Ovary (tissue), 9 donors: Measurements from ENCODE around the gene LARP4B. TPM values are rescaled to one million over a fixed set of nuclear protein-coding genes. Genes with fewer than 3 reads are reported as not detected.

Experiments used
- DNase-seq, 5 donors: peaks; one replicate each; pipeline ENCODE4 v3.0.0-alpha.2; 2019 to 2020
- H3K27ac ChIP-seq, 2 donors: fragments of 200-600 bp; one replicate each; pipeline versions ENCODE4 v1.5.1 to v1.8.0; 2019 to 2022
- H3K27me3 ChIP-seq: fragments of 200-600 bp; one replicate; pipeline ENCODE4 v1.8.0; 2022
- H3K36me3 ChIP-seq: fragments of 200-600 bp; sonication (generic); one replicate; pipeline ENCODE4 v1.5.1; 2019
- H3K4me1 ChIP-seq: one replicate; pipeline ENCODE4 v1.8.1; 2013; ENCODE audit warnings: mild to moderate bottlenecking, moderate library complexity; ENCODE audit not compliant: insufficient read depth
- H3K4me3 ChIP-seq: fragments of 200-600 bp; sonication (generic); one replicate; pipeline ENCODE4 v1.5.1; 2017
- H3K9me3 ChIP-seq, 2 donors: fragments of 200-600 bp in 1 of 2; sonication (generic) in 1 of 2; one replicate each; pipeline versions ENCODE4 v1.5.1 to v1.8.1; 2013 to 2019; ENCODE audit warnings: mild to moderate bottlenecking in 1 of 2, moderate library complexity in 1 of 2
- EP300 ChIP-seq: sonication (generic); formaldehyde crosslinking; IDR thresholded peaks from one replicate; pipeline ENCODE4 v1.6.1; 2017; ENCODE audit warnings: antibody characterized with exemption
- POLR2A ChIP-seq: fragments of 450-650 bp; IDR thresholded peaks from one replicate; pipeline ENCODE4 v1.6.1; 2017; ENCODE audit warnings: antibody characterized with exemption, mild to moderate bottlenecking, moderate library complexity
- whole genome bisulfite sequencing, 3 donors: extraction: QIAGEN DNeasy Blood & Tissue Kit in 1 of 3; methylation state at CpG; one replicate each; pipeline versions ENCODE4 v1.1.5 to v1.1.7; 2013 to 2017; 5-methylcytosine and 5-hydroxymethylcytosine counted together
- intact Hi-C, 4 donors: fragments of 100-400 bp; cut with DNase I; formaldehyde crosslinking; loops; one replicate each; pipeline versions ENCODE4 v1.11.0 to v1.15.1; 2022 to 2023
- polyA plus RNA-seq, 2 donors: library from polyadenylated mRNA; stranded (reverse); fragments of 200-250 nt in 1 of 2; fragments of 350-450 nt in 1 of 2; fragmentation: Illumina TruSeq in 1 of 2; extraction: RNeasy Lipid Tissue Mini Kit (QIAGEN cat#74804) in 1 of 2; gene quantifications; one replicate each; pipeline ENCODE4 v1.2.3, GENCODE V29; 2013 to 2014
- total RNA-seq, 7 donors: library from RNA; depleted of rRNA in 2 of 7; stranded (reverse); fragments of >200 nt in 2 of 7; fragmentation: NEBNext Ultra II Directional in 3 of 7; extraction: Animal tissue kit (Norgen Biotek cat#: 25700) in 3 of 7; gene quantifications; one replicate each; pipeline versions ENCODE4 v1.1.0 to v1.2.4, GENCODE V29; 2016 to 2023
- TF ChIP-seq, protein P1 (sequence below), 3 donors: fragments of 450-650 bp in 2 of 3; fragments of 200-600 bp in 1 of 3; IDR thresholded peaks; one replicate each; pipeline versions ENCODE4 v1.5.1 to v1.8.0; 2016 to 2022; ENCODE audit warnings: antibody characterized with exemption in 3 of 3, mild to moderate bottlenecking in 1 of 3
- donor health status: DM: no; HTN: no; CAD: no; lungs with moderate emphysema.
- donor health status: DM: no; HTN: no; CAD: no.
- donor health status: Bipolar disorder and iron deficiency.
- donor health status: DM: yes; HTN: yes; CAD: no.
- donor health status: DM: no; HTN: no; CAD: no.
- donor health status: DM: yes; HTN: yes; CAD: no.

Gene LARP4B
- total and polyA plus RNA-seq, 9 donors, result 14.4 to 77.8 (median 54.4) TPM

DNA sequence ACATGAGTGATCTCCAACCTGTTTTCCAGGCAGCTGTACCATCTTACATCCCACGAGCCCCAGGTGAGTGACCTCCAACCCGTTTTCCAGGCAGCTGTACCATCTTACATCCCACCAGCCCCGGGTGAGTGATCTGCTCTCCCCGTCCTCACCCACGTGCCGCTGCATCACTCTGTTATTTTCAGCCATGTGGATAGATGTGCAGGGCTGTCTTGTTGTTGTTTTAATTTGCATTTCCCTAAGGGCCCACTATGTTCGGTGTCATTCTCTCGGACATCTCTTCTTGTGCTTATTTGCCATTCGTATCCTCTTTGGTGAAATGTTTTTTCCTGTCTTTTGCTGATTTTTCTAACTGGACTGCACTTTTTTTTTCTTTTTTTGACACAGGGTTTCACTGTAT lies 17.9 kb upstream of the LARP4B start:
- Histone ChIP-seq H3K27ac (no peak overlapping the region), H3K36me3 (no peaks in the 10 kb centered on the region), H3K9me3 (no peaks in the 10 kb centered on the region), H3K4me3 (no peak overlapping the region), H3K27me3 (no peaks in the 10 kb centered on the region), H3K4me1 (no peaks in the 10 kb centered on the region)
- intact Hi-C loops, result no loop called here
- 72 to 76% (median 72%) methylated on average over 9 of the region's 9 CpGs for WGBS, 3 donors
- no peak for DNase-seq
- no peak for TF ChIP-seq EP300
- TF ChIP-seq, protein P1, sequence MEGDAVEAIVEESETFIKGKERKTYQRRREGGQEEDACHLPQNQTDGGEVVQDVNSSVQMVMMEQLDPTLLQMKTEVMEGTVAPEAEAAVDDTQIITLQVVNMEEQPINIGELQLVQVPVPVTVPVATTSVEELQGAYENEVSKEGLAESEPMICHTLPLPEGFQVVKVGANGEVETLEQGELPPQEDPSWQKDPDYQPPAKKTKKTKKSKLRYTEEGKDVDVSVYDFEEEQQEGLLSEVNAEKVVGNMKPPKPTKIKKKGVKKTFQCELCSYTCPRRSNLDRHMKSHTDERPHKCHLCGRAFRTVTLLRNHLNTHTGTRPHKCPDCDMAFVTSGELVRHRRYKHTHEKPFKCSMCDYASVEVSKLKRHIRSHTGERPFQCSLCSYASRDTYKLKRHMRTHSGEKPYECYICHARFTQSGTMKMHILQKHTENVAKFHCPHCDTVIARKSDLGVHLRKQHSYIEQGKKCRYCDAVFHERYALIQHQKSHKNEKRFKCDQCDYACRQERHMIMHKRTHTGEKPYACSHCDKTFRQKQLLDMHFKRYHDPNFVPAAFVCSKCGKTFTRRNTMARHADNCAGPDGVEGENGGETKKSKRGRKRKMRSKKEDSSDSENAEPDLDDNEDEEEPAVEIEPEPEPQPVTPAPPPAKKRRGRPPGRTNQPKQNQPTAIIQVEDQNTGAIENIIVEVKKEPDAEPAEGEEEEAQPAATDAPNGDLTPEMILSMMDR (IDR thresholded peaks at IDR 0.05), result no peak
- no peak for TF ChIP-seq POLR2A

DNA sequence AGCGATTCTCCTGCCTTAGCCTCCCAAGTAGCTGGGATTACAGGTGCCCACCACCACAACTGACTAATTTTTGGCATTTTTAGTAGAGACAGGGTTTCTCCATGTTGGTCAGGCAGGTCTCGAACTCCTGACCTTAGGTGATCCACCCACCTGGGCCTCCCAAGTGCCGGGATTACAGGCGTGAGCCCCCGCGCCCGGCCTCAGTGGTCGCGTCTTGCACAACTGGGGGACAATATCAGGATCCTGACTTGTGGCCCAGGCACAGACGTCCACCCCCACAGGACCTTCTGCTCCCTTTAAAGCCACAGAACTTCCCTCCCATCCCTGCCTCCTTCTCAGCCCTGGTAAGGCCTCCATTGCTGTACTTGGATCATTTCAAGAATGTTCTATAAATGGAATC lies 16.8 kb upstream of the LARP4B start:
- Histone ChIP-seq H3K27me3 (no peaks in the 10 kb centered on the region), H3K9me3 (no peaks in the 10 kb centered on the region), H3K4me3 (no peak overlapping the region), H3K36me3 (no peaks in the 10 kb centered on the region), H3K4me1 (no peaks in the 10 kb centered on the region), H3K27ac (no peak overlapping the region)
- WGBS, 3 donors, result 91 to 93% (median 92%) methylated on average over 10 of the region's 10 CpGs
- no peak for DNase-seq
- intact Hi-C loops, result no loop called here
- TF ChIP-seq, protein P1 (IDR thresholded peaks at IDR 0.05), result no peak
- no peak for TF ChIP-seq EP300
- no peak for TF ChIP-seq POLR2A

DNA sequence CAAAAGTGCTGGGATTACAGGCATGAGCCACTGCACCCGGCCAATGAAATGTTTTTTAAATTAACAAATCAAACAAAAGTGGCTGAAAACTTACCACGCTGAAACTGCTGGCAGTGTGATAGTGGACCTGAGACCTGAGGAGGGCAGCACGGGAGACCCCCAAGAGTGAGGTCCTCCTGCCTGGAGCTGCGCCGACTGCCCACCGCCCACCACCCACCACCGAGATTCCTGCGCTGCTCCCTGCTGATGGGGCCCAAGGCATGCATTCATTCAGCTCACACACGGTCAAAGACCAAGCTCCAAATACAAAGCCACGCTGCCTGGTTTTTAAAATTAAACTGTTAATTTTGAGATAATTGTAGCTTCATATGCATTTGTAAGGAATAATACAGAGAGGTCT lies 16.4 kb upstream of the LARP4B start:
- no peaks in the 10 kb centered on the region for H3K9me3 ChIP-seq
- H3K27me3 ChIP-seq, result no peaks in the 10 kb centered on the region
- intact Hi-C loops, result no loop called here
- no peak overlapping the region for H3K4me3 ChIP-seq
- TF ChIP-seq, protein P1 (IDR thresholded peaks at IDR 0.05), result no peak
- TF ChIP-seq EP300 (no peak), POLR2A (no peak)
- no peaks in the 10 kb centered on the region for H3K36me3 ChIP-seq
- no peak overlapping the region for H3K27ac ChIP-seq
- WGBS, 3 donors, result 91 to 92% (median 92%) methylated on average over 10 of the region's 10 CpGs
- no peak for DNase-seq
- no peaks in the 10 kb centered on the region for H3K4me1 ChIP-seq

DNA sequence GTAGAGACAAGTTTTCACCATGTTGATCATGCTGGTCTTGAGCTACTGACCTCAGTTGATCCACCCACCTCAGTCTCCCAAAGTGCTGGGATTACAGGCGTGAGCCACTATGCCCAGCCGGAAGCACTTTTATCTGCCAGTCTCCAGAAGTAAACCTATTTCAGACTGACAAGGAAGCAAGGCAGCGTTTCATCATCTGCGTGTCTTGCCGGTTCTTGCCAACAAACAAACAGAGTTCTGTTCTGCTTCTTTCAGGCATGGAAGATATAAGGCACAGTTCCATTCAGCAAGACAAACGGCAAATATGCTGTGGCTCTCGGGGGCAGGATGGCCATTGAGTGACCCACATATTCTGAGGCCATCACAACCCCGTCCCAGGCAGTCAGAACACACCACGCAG lies 15.5 kb upstream of the LARP4B start:
- Histone ChIP-seq H3K27ac (no peak overlapping the region), H3K9me3 (no peaks in the 10 kb centered on the region), H3K4me3 (no peak overlapping the region), H3K4me1 (no peaks in the 10 kb centered on the region), H3K27me3 (no peaks in the 10 kb centered on the region), H3K36me3 (no peaks in the 10 kb centered on the region)
- TF ChIP-seq, protein P1 (IDR thresholded peaks at IDR 0.05), result no peak
- TF ChIP-seq EP300 (no peak), POLR2A (no peak)
- 87 to 89% (median 88%) methylated on average over 9 of the region's 9 CpGs for WGBS, 3 donors
- intact Hi-C loops, result no loop called here
- no peak for DNase-seq

DNA sequence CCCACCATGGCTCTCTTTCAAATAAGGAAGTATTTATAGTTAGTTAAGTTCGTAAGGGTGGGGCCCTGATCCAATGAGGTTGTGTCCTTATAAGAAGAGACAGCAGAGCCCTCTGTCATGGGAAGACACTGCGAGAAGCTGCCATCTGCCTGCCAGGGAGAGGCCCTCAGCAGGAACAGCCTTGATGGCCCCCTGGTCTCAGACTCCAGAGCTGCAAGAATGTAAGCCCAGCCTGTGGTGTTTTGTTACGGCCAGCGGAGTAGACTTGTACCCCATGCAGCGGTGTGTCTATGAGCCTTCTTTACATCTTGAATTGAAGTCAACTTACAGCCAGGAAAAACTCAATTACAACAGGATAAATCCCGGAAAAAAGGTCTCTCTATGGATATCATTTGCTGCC lies 14.3 kb upstream of the LARP4B start:
- no peak overlapping the region for H3K27ac ChIP-seq
- no peak for DNase-seq
- H3K27me3 ChIP-seq, result no peaks in the 10 kb centered on the region
- no peaks in the 10 kb centered on the region for H3K36me3 ChIP-seq
- intact Hi-C loops, result no loop called here
- 88 to 93% (median 91%) methylated on average over 6 of the region's 6 CpGs for WGBS, 3 donors
- no peak overlapping the region for H3K4me3 ChIP-seq
- no peaks in the 10 kb centered on the region for H3K9me3 ChIP-seq
- H3K4me1 ChIP-seq, result no peaks in the 10 kb centered on the region
- TF ChIP-seq POLR2A (no peak), EP300 (no peak)
- TF ChIP-seq, protein P1 (IDR thresholded peaks at IDR 0.05), result no peak
